ENCODE measurements around the gene GPR153.

- TF ChIP-seq CTCF (conservative IDR thresholded peaks at IDR 0.05 in 1 of 2, IDR thresholded peaks at IDR 0.05 in 1 of 2; ENCODE audit: low read depth in 1 of 2, low read length in 2 of 2) (no peak), EZH2 (IDR thresholded peaks at IDR 0.05; ENCODE audit: low read length, missing control alignments) (no peak)
Observed at GRCh38 chr1:6235296-6235677, 25.6 kb downstream of the GPR153 start.
